Neuron (in vitro differentiated cells): ENCODE measurements around the gene SPTBN5.

Source experiments
- H2AFZ ChIP-seq: one replicate; pipeline ENCODE4 v1.6.1; 2013; ENCODE audit warnings: low read depth, mild to moderate bottlenecking, inconsistent platforms, low read length, moderate library complexity
- H3K27me3 ChIP-seq: one replicate; pipeline ENCODE4 v1.6.1; 2013; ENCODE audit warnings: low read length; ENCODE audit not compliant: insufficient read depth
- H3K36me3 ChIP-seq: one replicate; pipeline ENCODE4 v1.6.1; 2013; ENCODE audit warnings: low read length; ENCODE audit not compliant: insufficient read depth
- H3K4me1 ChIP-seq: one replicate; pipeline ENCODE4 v1.6.1; 2013; ENCODE audit warnings: low read length; ENCODE audit not compliant: insufficient read depth
- H3K4me3 ChIP-seq: 2 replicates; pipeline ENCODE4 v1.5.1; 2013; ENCODE audit warnings: mild to moderate bottlenecking, low read length, moderate library complexity
- H3K9me3 ChIP-seq: one replicate; pipeline ENCODE4 v1.6.1; 2013; ENCODE audit warnings: low read length

Gene SPTBN5

DNA sequence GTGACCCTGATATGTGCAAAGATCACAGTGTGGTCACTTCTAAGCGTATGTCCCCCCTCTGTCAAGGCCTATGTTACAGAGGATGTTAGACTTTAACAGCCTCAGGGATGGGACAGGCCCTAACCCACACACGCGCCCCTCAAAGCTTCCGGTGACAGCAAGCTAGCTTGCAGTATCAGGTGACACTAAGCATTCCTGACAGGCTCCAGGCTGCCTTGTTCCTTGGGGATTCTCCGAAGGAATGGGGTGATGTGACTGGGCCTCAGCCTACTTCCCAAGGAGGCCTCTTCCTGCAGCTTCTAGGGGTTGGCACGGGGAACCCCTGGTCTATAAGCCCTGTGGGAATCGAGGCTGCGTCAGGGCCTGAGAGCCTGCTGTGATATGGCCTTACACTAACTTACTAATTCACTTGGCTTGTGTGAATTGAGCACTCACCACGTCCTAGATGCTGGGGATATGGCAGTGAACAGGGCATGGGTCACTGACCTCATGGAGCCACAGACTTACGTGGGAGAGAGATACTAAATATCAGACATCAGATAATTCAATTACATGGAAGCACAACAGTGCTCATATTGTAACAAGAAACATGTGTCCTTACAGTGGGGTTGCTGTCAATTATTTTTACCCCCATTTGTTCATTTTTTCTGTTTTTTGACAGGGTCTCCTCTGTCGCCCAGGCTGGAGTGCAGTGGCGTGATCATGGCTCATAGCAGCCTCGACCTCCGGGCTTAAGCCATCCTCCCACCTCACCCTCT lies 11.4 kb upstream of the SPTBN5 start:
- Histone ChIP-seq H3K9me3 (peaks cover 3% of the 10 kb centered on the region), H3K4me1 (peaks cover 9% of the 10 kb centered on the region), H3K36me3 (peaks cover 4% of the 10 kb centered on the region), H3K27me3 (no peaks in the 10 kb centered on the region), H2AFZ (no peak overlapping the region), H3K4me3 (no peak overlapping the region)

GRCh38 chr15:41904541-41905005 lies 10.7 kb upstream of the SPTBN5 start:
- Histone ChIP-seq H3K4me3 (no peak overlapping the region), H3K36me3 (peaks cover 4% of the 10 kb centered on the region), H3K27me3 (no peaks in the 10 kb centered on the region), H3K9me3 (peaks cover 3% of the 10 kb centered on the region), H2AFZ (no peak overlapping the region), H3K4me1 (peaks cover 9% of the 10 kb centered on the region)

DNA sequence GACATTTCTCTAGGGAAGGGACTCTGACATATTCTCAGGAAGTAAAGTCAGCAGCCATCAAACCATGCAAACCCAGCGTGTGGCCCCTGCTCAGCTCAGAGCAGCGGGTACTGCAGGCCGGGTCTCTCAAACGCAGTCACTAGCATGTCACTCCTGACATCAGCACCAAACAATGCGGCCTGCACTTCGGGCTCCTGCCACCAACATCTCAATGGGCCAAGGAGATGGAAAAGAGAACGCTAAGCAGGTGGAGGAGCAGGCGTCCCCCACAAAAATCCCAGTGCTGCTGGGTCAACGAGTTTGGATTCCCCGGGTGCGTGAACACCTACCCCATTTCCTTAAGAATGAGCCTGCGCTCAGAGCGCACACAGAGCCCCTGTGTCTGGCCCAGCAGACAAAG lies 9.9 kb upstream of the SPTBN5 start:
- H3K4me1 ChIP-seq = peaks cover 9% of the 10 kb centered on the region
- H3K27me3 ChIP-seq = no peaks in the 10 kb centered on the region
- no peak overlapping the region for H2AFZ ChIP-seq
- H3K9me3 ChIP-seq = peaks cover 3% of the 10 kb centered on the region
- no peak overlapping the region for H3K4me3 ChIP-seq
- H3K36me3 ChIP-seq = peaks cover 4% of the 10 kb centered on the region

GRCh38 chr15:41901431-41901830 lies 7.6 kb upstream of the SPTBN5 start:
- peaks cover 9% of the 10 kb centered on the region for H3K4me1 ChIP-seq
- H3K4me3 ChIP-seq = no peak overlapping the region
- H3K36me3 ChIP-seq = peaks cover 4% of the 10 kb centered on the region

GRCh38 chr15:41900526-41901380 lies 6.9 kb upstream of the SPTBN5 start:
- Histone ChIP-seq H3K4me1 (peaks cover 9% of the 10 kb centered on the region), H3K27me3 (no peaks in the 10 kb centered on the region), H3K36me3 (peaks cover 4% of the 10 kb centered on the region), H2AFZ (no peak overlapping the region), H3K4me3 (no peak overlapping the region), H3K9me3 (no peaks in the 10 kb centered on the region)

More at GRCh38 chr15:41901431-41901830, 7.6 kb upstream of the SPTBN5 start:
- Histone ChIP-seq H2AFZ (no peak overlapping the region), H3K27me3 (no peaks in the 10 kb centered on the region), H3K9me3 (peaks cover 2% of the 10 kb centered on the region)

DNA sequence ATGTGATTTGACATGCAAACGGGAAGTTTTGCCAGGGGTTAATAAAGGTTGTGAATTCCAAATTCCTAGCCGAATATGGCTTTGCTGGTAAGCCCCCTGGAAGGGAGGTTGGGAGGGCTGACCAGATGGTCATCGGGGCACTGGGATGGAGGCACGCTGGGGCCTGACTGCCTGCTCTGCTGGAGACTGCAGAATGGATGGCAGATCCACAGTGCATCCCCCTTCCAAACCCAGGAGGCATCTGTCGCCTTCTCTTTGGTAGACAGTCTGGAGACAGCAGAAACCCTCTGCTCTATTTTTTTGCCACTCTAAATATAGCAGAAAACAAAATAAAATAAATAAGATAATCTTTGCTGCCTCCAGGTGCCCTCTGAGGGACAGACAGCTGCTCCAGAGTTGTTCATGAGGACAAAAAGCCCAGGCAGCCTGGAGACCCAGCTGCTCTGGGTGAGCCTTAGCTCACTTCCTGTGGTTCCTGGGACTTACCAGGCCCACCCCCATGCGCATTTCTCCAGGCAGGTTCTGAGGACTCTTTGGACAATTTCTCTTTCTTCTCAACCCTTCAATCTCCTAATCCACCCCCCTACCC lies 6.1 kb upstream of the SPTBN5 start:
- H3K36me3 ChIP-seq = peaks cover 4% of the 10 kb centered on the region
- no peaks in the 10 kb centered on the region for H3K27me3 ChIP-seq
- H3K4me3 ChIP-seq = no peak overlapping the region

GRCh38 chr15:41897363-41897799 lies 3.5 kb upstream of the SPTBN5 start:
- Histone ChIP-seq H3K36me3 (peaks cover 4% of the 10 kb centered on the region), H3K4me3 (no peak overlapping the region), H3K27me3 (no peaks in the 10 kb centered on the region), H2AFZ (no peak overlapping the region), H3K4me1 (no peaks in the 10 kb centered on the region), H3K9me3 (no peaks in the 10 kb centered on the region)

More for the DNA sequence above, 6.1 kb upstream of the SPTBN5 start:
- H3K4me1 ChIP-seq = peaks cover 9% of the 10 kb centered on the region
- H2AFZ ChIP-seq = no peak overlapping the region
- H3K9me3 ChIP-seq = no peaks in the 10 kb centered on the region

- Histone ChIP-seq H2AFZ (no peak overlapping the region), H3K27me3 (no peaks in the 10 kb centered on the region), H3K4me1 (no peaks in the 10 kb centered on the region), H3K9me3 (no peaks in the 10 kb centered on the region), H3K36me3 (peaks cover 4% of the 10 kb centered on the region), H3K4me3 (no peak overlapping the region)
Measured at GRCh38 chr15:41896566-41896965, 2.7 kb upstream of the SPTBN5 start.

DNA sequence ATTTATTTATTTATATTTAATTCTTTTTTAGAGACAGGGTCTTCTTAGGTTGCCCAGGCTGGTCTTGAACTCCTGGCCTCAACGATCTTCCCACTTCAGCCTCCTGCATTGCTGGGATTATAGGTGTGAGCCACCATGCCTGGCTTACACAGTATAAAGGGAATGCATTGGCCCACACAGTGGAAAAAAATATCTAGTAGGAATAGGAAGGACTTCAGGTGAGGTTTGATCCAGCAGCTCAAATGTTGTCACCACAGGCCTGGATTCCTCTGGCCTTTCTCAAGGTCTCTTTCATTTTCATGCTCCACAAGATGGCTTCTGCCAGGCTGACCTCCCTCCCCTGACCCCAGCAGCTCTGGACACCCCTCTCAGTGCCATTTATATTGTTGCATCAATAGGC lies 2.1 kb upstream of the SPTBN5 start:
- H3K9me3 ChIP-seq = no peaks in the 10 kb centered on the region
- H3K4me3 ChIP-seq = no peak overlapping the region
- peaks cover 4% of the 10 kb centered on the region for H3K36me3 ChIP-seq
- no peaks in the 10 kb centered on the region for H3K27me3 ChIP-seq
- no peak overlapping the region for H2AFZ ChIP-seq
- peaks cover 2% of the 10 kb centered on the region for H3K4me1 ChIP-seq

- H3K9me3 ChIP-seq = no peaks in the 10 kb centered on the region
- H3K27me3 ChIP-seq = no peaks in the 10 kb centered on the region
- H3K4me1 ChIP-seq = peaks cover 2% of the 10 kb centered on the region
- no peak overlapping the region for H3K4me3 ChIP-seq
- no peak overlapping the region for H2AFZ ChIP-seq
- H3K36me3 ChIP-seq = peaks cover under 1% of the 10 kb centered on the region
Measured at GRCh38 chr15:41895491-41895890, 1.6 kb upstream of the SPTBN5 start.

- H3K9me3 ChIP-seq = no peaks in the 10 kb centered on the region
- no peak overlapping the region for H3K4me3 ChIP-seq
- H3K4me1 ChIP-seq = peaks cover 2% of the 10 kb centered on the region
Measured at GRCh38 chr15:41894791-41895463, 1.1 kb upstream of the SPTBN5 start.

DNA sequence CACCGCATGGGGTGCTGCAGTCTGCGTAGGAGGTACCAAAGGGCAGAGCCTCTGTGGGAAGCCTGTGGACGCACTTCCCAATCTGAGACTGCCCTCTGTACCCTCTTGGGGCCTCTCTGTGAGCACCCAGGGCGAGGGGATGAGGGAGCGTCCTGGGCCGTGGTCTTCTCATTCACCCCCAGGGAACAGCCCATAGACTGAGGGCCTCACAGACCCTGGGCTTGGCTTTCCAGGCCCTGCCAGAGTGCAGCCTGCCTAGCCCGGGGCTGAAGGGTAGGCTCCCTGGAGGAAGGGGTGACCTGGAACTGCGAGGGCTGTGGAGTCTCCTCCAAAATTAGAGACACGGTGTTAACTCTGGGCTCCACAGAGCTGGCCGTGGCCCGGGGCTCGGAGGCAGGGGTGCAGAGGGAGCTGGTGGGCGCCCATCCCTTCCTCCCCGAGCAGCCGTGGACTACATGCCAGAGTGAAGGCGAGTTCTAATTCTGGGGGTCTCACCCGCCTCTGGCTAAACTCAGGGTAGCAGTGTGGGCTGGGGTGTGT lies 468 bp upstream of the SPTBN5 start:
- H3K27me3 ChIP-seq = no peaks in the 10 kb centered on the region
- H3K36me3 ChIP-seq = no peaks in the 10 kb centered on the region
- no peaks in the 10 kb centered on the region for H3K9me3 ChIP-seq

More at GRCh38 chr15:41894791-41895463, 1.1 kb upstream of the SPTBN5 start:
- H3K36me3 ChIP-seq = no peaks in the 10 kb centered on the region
- no peaks in the 10 kb centered on the region for H3K27me3 ChIP-seq
- H2AFZ ChIP-seq = no peak overlapping the region

More for the DNA sequence above, 468 bp upstream of the SPTBN5 start:
- Histone ChIP-seq H2AFZ (no peak overlapping the region), H3K4me3 (no peak overlapping the region), H3K4me1 (peaks cover 2% of the 10 kb centered on the region)
